H1 (cell line): ENCODE data around the gene LARP4. TPM values are rescaled to one million over a fixed set of nuclear protein-coding genes. Genes with fewer than 3 reads are reported as not detected.

Experiments
- CBX8 ChIP-seq: fragments of 300-800, 300-1000 bp; sonication (generic); IDR thresholded peaks from 2 replicates; pipeline ENCODE4 v1.7.1; 2016; ENCODE audit warnings: low read depth, low read length, borderline replicate concordance
- EP300 ChIP-seq, 2 experiments: IDR thresholded peaks; 1 replicate in 1 of 2; 2 replicates in 1 of 2; pipeline ENCODE4 v1.6.1; 2011 to 2012; ENCODE audit warnings: low read depth in 2 of 2, low read length in 2 of 2, mild to moderate bottlenecking in 2 of 2, borderline replicate concordance in 1 of 2, inconsistent platforms in 1 of 2, moderate library complexity in 1 of 2
- RXRA ChIP-seq: IDR thresholded peaks from 2 replicates; pipeline ENCODE4 v1.6.1; 2011; ENCODE audit warnings: low read depth, mild to moderate bottlenecking, low read length, moderate library complexity; ENCODE audit not compliant: insufficient read depth
- polyA plus RNA-seq, 7 experiments: library from polyadenylated mRNA; depleted of rRNA in 3 of 7; stranded (reverse) in 5 of 7; unstranded in 2 of 7; fragments of >200 nt in 5 of 7; fragments of 200-250 nt in 2 of 7; gene quantifications; 1 replicate in 5 of 7; 2 replicates in 1 of 7; 4 replicates in 1 of 7; pipeline versions ENCODE4 v1.2.1 to v1.2.3, GENCODE V29; 2011 to 2013; ENCODE audit warnings: missing spikeins in 2 of 7, mixed read lengths in 2 of 7
- total RNA-seq: library from RNA; stranded (reverse); fragmentation: NEBNext Ultra II Directional; extraction: Animal tissue kit (Norgen Biotek cat#: 25700); gene quantifications from 2 replicates; pipeline ENCODE4 v1.2.1, GENCODE V29; 2021
- TF ChIP-seq, protein P1 (sequence below), 3 experiments: IDR thresholded peaks; 1 replicate in 2 of 3; 2 replicates in 1 of 3; pipeline versions ENCODE4 v1.5.1 to v1.6.1; 2011; ENCODE audit warnings: low read length in 3 of 3, mild to moderate bottlenecking in 3 of 3, inconsistent platforms in 2 of 3, low read depth in 1 of 3, moderate library complexity in 1 of 3; ENCODE audit not compliant: insufficient read depth in 1 of 3; ENCODE audit errors: control extremely low read depth in 1 of 3

The LARP4 gene
- total and polyA plus RNA-seq, 2 of the 8 experiments (the other 6 are each of a cell fraction or from before 2014, with no cell fraction given) = 12.8 to 93.9 TPM

DNA sequence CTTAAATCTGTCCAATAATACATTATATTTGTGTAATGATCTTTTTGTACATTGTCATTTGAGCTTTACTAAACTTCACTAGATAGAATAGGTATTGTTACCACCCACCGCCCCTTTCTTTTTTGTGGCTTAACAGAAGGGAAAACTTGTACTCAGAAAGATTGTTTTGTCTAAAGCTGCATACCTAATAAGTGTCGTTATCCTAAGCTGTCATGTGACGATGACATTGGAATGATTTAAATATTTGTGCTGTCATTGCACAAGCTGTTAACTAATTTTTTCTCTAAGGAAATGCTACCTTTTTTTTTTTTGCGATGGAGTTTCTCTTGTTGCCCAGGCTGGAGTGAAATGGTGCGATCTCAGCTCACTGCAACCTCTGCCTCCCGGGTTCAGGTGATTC, 107.7 kb downstream of the LARP4 start (continued):
- TF ChIP-seq, protein P1, sequence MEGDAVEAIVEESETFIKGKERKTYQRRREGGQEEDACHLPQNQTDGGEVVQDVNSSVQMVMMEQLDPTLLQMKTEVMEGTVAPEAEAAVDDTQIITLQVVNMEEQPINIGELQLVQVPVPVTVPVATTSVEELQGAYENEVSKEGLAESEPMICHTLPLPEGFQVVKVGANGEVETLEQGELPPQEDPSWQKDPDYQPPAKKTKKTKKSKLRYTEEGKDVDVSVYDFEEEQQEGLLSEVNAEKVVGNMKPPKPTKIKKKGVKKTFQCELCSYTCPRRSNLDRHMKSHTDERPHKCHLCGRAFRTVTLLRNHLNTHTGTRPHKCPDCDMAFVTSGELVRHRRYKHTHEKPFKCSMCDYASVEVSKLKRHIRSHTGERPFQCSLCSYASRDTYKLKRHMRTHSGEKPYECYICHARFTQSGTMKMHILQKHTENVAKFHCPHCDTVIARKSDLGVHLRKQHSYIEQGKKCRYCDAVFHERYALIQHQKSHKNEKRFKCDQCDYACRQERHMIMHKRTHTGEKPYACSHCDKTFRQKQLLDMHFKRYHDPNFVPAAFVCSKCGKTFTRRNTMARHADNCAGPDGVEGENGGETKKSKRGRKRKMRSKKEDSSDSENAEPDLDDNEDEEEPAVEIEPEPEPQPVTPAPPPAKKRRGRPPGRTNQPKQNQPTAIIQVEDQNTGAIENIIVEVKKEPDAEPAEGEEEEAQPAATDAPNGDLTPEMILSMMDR (IDR thresholded peaks at IDR 0.05; ENCODE audit: control extremely low read depth in 1 of 3, insufficient read depth in 1 of 3, low read depth in 1 of 3, low read length in 3 of 3) = no peak
- no peak for TF ChIP-seq RXRA
- no peak for TF ChIP-seq EP300 (IDR thresholded peaks at IDR 0.05; ENCODE audit: borderline replicate concordance in 1 of 2, low read depth in 2 of 2, low read length in 2 of 2)
- no peak for TF ChIP-seq CBX8
